IPS-18c (cell line): Measurements from ENCODE around the gene PTPRK.

Experiments used
- H3K4me3 ChIP-seq: 2 replicates; pipeline ENCODE4 v1.7.0; 2013; ENCODE audit warnings: low read depth, mild to moderate bottlenecking, low read length, moderate library complexity; ENCODE audit not compliant: insufficient read depth
- H3K9me3 ChIP-seq: one replicate; pipeline ENCODE4 v1.6.1; 2013; ENCODE audit warnings: mild to moderate bottlenecking, low read length, moderate library complexity; ENCODE audit not compliant: control insufficient read depth, insufficient read depth

Gene PTPRK

DNA sequence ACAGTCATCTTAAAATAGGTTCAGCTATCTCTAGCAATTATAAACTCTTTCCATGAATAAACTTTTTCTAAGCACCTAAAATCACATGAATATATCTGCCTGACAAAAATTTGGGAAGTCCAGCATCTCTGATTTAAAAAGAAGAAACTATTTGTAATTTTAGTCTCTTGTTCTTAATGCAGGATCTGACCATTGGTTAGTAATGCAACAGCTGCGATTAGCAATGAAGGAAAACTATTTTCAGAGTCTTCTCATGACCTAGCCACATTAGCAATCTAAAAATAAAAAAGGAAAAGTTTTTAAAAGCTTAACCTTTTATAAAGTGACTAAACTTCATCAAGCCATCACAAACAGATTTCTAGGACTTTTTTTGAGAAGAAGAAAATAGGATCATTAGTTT lies 97.5 kb downstream of the PTPRK start:
- H3K9me3 ChIP-seq, result no peaks in the 10 kb centered on the region
- no peak overlapping the region for H3K4me3 ChIP-seq

DNA sequence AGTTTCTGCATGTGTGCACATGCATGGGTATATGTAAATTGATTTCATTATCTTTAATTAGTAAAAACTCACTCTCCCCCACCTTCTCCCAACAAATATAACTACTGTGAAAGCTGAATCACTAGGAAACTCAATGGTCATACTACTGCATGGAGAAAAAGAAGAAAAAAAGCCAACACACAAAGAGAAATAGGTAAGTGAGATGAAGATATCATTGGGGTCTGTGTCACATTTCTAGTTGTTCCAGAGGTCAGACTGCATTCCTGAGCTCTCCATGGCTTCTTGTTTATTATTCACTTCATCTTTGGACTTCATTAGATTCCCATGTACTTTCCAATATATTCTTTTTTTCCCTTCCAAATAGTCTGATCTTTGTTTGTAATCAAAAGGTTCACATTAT lies 98.2 kb downstream of the PTPRK start:
- Histone ChIP-seq H3K9me3 (no peaks in the 10 kb centered on the region), H3K4me3 (no peak overlapping the region)

GRCh38 chr6:128421788-128422187 lies 98.6 kb downstream of the PTPRK start:
- H3K9me3 ChIP-seq, result no peaks in the 10 kb centered on the region
- H3K4me3 ChIP-seq, result no peak overlapping the region

- Histone ChIP-seq H3K4me3 (no peak overlapping the region), H3K9me3 (no peaks in the 10 kb centered on the region)
Measured at GRCh38 chr6:128417698-128418097, 102.7 kb downstream of the PTPRK start.

DNA sequence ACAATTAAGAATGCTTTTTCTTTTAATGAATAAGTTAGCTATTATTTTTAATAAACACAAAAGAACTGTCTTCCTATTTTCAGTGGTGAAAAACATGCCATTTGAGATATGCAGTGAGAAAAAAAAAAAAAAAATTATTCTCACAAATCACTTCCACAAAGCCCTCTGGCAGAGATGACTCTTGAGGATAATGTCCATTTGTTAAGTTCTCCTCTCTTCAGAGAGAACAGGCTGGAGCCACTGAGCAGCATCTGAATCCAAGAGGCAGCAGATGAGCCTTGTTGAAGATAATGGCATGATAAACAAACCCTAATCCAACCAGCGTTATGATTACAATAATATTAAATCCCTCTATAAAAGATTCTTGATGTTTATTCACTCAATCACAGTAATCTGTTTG lies 105.0 kb downstream of the PTPRK start:
- no peaks in the 10 kb centered on the region for H3K9me3 ChIP-seq
- H3K4me3 ChIP-seq, result no peak overlapping the region

GRCh38 chr6:128414943-128415342 lies 105.5 kb downstream of the PTPRK start:
- no peak overlapping the region for H3K4me3 ChIP-seq
- H3K9me3 ChIP-seq, result no peaks in the 10 kb centered on the region

DNA sequence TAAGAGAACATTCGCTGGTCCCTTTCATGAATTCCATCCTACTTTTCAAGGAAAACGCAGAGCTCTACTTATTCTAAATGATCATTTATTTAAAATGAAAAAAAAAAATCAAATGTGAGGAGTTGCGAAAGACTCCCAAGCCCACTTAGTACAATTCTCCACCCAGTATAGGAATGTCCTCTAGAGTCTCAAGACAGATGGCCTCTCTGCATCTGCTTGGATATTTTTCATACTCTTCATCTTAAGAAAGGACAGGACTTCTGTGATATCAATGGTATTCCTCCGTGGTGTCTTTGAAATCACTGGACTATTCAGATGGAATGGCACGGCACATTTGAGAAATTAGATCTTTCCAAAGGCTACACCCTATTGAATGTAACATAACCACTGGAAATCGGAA lies 107.1 kb downstream of the PTPRK start:
- H3K4me3 ChIP-seq, result no peak overlapping the region
- no peaks in the 10 kb centered on the region for H3K9me3 ChIP-seq

DNA sequence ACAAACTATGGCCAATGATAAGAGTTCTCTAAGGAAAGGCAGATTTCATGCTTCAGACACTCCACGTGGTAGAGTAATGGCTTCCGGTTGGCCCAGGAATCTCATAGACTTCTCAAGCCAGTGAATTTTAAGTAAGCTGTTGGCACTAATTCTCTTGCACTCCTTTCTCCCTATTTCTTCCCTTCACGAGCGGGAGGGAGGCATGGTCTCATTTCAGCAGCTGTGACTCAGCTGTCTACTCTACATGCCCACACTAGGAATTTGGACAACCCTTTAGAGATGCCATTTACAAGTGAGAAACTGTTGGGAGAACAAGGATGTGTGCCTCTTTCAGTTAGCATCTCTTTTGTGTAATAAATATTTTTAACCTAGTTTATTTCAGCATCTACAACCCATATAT lies 107.7 kb downstream of the PTPRK start:
- no peaks in the 10 kb centered on the region for H3K9me3 ChIP-seq
- H3K4me3 ChIP-seq, result no peak overlapping the region

DNA sequence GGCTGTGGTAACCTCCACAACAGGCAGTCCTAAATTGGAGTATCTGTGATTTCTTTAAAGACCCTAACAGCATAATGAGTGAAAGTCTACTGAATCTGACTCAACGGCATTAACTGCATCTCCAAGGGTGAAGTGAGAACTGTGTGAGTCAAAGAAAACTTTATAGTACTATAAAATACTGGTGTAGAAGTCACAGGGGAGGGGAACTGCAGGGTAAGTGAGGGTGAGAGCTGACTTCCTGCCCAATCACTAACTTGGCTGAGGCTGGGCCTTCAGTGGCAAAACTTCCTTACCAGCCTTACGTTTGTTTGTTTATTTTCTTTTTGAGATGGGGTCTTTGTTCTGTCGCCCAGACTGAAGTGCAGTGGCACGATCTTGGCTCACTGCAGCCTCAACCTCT lies 109.8 kb downstream of the PTPRK start:
- Histone ChIP-seq H3K9me3 (no peaks in the 10 kb centered on the region), H3K4me3 (no peak overlapping the region)

- Histone ChIP-seq H3K4me3 (no peak overlapping the region), H3K9me3 (no peaks in the 10 kb centered on the region)
Measured at GRCh38 chr6:128409003-128409402, 111.4 kb downstream of the PTPRK start.

DNA sequence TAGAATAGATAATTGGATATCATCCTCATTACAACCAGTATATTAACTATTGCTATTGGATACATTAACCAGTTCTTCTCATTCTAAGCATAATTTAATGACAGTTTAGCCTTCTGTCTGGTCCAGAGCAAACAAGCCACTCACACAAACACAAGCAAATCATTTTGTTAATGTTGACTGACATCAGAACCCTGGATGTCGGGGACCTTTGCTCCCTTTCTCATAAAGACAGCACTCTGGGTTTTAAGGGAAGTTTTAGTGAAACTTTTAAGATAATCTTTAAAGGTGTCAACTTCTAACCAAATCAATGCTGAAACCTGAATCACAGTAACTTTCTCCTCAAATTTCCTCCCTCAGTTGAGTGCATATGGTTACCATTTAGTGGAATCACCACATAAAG lies 113.9 kb downstream of the PTPRK start:
- no peaks in the 10 kb centered on the region for H3K9me3 ChIP-seq
- H3K4me3 ChIP-seq, result no peak overlapping the region

DNA sequence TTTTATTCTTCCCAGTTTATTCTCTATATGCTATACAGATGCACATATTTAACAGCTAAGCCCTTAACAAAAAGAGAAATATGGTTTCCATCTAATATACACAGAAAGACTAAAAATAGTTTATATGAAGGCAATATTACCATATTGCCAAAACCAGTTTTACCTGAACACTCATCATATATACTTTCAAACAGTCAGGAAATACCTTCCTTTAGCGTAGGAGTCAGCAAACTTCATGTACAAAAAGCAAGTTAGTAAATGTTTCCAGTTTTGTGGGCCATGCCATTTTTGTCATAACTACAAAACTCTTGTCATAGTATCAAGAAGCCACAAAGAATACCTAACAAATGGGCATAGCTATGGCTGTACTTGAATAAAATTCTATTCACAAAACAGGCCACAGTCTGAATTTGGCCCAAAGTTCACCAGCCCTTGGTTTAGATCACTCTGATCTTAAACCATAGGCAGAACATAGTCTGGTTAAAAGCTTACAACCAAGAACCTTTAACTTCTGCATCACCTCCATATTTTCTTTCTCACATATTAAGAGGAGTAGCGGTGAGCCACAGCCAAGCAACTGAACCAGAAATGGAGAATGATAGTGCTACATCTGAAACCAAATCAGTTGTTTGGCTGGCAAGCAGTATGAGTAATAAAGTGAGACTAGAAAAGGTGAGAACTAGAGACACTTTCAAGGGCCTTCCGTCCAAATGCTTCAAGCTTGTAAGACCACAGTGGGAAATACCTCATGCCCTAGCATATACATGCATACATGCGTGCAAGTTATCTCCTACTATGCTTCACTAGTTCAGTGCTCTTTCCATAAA lies 116.6 kb downstream of the PTPRK start:
- no peaks in the 10 kb centered on the region for H3K9me3 ChIP-seq

GRCh38 chr6:128400875-128401274 lies 119.5 kb downstream of the PTPRK start:
- no peaks in the 10 kb centered on the region for H3K9me3 ChIP-seq
- H3K4me3 ChIP-seq, result no peak overlapping the region

More for the DNA sequence above, 116.6 kb downstream of the PTPRK start:
- no peak overlapping the region for H3K4me3 ChIP-seq

GRCh38 chr6:128397996-128398395 lies 122.4 kb downstream of the PTPRK start:
- Histone ChIP-seq H3K9me3 (no peaks in the 10 kb centered on the region), H3K4me3 (no peak overlapping the region)

GRCh38 chr6:128395596-128395995 lies 124.8 kb downstream of the PTPRK start:
- no peak overlapping the region for H3K4me3 ChIP-seq
- no peaks in the 10 kb centered on the region for H3K9me3 ChIP-seq

GRCh38 chr6:128395188-128395587 lies 125.2 kb downstream of the PTPRK start:
- Histone ChIP-seq H3K9me3 (no peaks in the 10 kb centered on the region), H3K4me3 (no peak overlapping the region)

- Histone ChIP-seq H3K4me3 (no peak overlapping the region), H3K9me3 (no peaks in the 10 kb centered on the region)
Measured at GRCh38 chr6:128394167-128394566, 126.2 kb downstream of the PTPRK start.

- no peaks in the 10 kb centered on the region for H3K9me3 ChIP-seq
- H3K4me3 ChIP-seq, result no peak overlapping the region
Measured at GRCh38 chr6:128389820-128390534, 130.4 kb downstream of the PTPRK start.
